NCI-H128 (cell line): ENCODE measurements around the gene OR4F15.
"Not testable (repeated sequence)": the region's sequence is repeated elsewhere in the genome, so short reads cannot be mapped to it uniquely, and the experiment has no call there.

Source experiments
- DNase-seq: peaks from one replicate; lab custom pipeline; 2025; ENCODE audit not compliant: unreplicated experiment; lab: John Stamatoyannopoulos, UW

The OR4F15 gene, protein sequence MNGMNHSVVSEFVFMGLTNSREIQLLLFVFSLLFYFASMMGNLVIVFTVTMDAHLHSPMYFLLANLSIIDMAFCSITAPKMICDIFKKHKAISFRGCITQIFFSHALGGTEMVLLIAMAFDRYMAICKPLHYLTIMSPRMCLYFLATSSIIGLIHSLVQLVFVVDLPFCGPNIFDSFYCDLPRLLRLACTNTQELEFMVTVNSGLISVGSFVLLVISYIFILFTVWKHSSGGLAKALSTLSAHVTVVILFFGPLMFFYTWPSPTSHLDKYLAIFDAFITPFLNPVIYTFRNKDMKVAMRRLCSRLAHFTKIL

DNA sequence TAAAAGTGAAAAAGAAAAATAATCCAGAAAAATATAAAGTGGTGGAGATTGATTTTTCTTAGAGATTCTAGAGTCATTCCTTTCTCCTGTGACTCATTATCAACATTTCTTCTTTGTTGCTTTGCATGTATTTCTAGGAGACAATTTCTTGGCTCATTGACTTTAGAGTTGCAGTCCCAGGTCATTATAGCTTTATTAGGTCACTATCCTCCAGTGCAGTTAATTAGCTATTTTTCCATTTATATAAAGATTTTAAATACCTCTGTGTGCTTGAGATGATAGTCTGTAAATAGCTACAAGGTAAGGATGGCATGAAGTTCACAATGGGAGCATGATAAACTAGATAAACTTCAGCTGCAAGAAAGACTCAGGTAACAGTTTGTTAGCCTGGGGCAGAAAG lies at the start of gene OR4F15:
Gene OR4F15, plus strand, starts transcription at position 301 of the 400 bp plus-strand sequence. CDS start 5,985 bp downstream, outside the sequence.
- no peak for DNase-seq

DNA sequence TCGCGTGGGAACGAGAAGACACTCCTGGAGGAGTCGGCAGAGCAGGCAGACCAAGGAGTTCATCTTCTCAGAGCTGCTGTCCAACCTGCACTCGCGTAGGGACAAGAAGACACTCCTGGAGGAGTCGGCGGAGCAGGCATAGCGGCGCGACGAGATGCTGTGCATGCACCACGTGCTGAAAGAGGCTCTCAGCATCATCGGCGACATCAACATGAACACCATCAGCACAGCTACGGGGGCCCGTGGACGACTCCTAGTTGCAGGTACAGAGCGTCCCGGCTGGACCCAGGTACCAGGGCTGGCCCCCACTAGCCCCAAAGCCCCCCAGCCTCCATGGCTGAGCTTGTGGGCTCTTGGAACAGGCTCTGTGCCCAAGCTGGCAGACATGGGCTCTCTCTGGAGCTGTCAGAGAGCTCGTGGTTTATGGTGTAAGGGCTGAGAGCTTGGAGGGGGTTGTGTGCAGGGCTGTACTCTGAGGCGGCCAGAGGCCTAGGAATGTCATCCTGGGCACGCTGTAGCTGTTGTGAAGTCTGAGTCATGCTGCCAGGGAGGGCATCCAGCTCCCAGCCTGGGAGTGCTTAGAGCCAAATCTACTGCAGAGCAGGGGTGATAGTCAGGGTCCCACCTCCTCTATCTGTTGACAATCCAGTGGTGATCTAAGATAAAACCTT lies 47.2 kb upstream of the OR4F15 start:
- not testable (repeated sequence) for DNase-seq

DNA sequence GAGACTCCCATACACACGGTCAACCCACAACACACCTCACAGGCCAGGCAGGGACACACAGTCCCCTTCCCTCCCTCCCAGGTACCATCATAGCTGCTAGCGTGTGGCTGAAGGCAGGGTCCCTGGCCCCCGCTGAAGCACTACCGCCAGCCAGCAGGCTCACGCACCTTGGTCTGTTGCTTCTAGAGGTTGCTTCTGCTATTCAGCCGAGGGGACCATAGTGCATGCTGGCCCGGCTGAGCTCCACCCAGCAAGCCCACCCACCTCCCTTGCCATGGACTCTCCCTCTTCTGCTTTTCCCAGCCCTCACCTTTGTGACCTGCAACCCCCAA lies 46.7 kb upstream of the OR4F15 start:
- DNase-seq: not testable (repeated sequence)

DNA sequence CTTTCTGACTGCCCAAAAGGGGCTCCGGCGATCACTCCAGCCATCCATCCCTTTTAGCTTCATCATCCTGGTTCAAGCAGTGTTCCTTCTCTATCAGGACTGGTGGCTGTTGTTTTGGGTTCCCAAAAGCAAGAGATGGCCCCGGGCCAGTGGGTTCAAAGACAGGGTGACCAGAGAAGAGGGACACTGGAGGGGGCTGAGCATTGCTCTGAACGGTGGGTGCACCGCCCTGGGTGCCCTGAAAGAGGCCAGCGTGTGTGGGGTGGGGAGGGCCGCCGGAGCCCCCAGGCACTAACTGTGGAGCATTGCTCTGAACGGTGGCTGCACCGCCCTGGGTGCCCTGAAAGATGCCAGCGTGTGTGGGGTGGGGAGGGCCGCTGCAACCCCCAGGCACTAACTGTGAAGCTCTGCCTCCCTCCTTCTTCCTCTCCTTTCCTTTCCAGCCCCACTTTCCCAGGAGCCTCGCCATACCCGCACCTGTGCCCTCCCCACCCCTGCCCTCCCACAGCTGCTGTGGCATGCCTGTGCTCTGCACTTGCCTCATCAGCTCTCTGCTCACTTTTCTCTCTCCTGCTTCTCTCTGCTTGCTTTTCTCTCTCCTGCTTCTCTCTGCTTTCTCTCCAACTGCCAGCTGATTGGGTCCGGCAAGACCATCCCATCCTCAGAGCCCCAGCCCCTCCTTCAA lies 46.1 kb upstream of the OR4F15 start:
- no peak for DNase-seq

DNA sequence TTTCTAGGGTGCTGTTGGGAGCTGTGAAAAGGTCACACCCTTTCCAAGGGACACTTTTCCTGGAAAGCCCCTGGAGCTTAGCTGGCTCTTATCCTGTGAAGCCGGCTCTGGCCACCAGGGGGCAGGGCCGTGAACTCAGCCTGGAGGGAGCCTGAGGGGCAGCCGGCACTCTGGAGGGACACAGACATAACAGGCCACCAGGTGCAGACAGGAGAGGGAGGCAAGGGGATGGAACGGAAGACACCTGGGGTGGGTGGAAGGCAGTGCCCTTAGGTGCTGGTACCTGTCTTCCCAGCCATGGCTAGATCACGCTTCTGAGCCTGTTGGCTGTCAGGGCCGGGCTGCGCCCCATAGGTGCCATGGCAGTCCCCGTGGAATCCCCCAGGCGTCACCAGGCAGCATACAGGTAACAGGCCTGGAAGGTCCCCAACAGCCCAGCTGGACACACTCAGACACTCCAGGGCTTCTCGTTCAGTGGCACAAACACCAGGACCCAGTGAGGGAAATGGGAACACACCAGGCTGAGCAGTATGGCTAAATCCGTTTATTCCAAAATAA lies 44.8 kb upstream of the OR4F15 start:
- not testable (repeated sequence) for DNase-seq

DNA sequence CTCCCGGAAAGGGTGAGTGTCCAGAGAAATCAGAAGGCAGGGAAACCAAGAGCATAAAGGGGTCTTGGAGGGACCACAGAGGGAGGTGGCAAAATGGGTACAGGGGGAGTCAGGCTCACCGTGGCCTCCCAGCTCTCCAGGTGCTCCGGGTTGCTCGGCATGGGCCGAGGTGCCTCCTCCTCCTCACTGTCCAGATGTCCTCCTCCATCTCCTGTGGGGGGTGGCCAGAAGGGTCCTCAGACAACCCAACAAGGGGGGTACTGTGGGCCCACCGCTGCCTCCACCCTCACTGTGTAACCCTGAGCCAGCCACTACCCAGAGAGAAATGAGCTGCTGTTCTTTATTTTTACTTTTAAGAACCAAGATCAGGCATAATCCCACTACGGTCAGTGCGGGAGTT lies 39.1 kb upstream of the OR4F15 start:
- DNase-seq: no peak

DNA sequence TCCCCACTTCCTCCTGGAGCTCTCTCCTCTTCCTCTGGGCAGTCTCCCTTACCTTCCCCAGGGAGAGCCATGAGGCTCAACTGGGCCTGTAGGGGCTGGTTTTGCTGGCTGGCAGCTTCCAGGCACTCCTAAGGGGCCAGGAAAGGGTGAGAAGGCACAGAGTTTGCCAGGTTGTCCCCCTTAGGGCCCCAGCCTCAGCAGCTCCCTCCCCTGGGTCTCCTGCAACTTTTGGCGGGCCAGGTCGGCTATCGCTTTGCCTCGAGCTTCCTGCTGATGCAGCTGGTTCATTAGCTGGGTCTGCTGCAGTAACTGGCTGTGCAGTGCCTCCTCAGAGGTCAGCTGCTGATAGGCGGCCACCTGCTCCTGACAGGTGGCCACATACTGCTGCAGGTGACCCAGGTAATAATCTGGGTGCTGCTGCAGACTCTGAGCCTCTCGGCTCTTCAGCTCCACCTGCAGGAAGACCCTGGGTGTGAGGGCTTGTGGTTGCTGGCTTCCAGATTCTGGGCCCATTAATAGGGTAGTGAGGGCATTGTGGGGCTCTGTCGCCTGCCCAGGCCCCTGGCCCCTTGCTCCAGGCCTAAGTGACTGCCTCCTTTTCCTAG lies 38.4 kb upstream of the OR4F15 start:
- no peak for DNase-seq

DNA sequence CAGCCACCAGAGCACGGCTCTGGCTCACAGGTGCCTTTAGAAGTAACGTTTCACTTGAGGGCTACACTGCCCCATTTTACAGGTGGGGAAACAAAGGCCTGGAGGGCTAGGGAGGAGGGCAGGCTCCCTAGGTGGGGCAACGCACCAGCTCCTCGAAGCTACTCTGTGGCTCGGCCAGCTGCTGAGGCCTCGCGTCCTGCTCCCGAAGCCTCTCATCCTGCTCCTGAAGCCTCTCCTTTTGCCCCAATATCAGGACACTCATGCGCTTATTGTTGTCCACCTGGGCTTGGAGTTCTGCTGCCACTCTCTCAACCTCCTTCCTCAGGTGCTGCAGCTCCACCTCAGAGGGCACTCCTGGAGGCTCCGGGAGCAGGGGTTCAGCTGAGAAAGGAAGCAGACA lies 36.9 kb upstream of the OR4F15 start:
- DNase-seq: no peak

DNA sequence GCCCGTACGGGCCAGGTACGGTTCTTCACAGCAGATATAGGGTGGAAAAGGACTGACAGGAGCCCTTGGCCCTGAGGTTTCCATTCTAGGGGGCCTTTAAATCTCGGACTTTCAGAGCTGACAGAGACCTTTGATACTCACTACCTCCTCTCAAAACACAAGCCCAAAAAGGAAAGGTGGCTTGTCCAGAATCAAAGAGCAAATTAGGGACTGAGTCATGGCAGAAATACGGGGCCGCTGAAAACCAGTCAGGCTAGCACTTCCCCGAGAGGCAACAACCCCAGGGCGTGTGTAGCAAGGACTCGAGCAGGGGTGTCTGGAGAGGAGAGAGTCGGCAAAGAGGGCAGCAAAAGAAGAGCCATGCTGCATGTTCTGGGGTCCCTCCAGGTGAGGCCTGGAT lies 33.4 kb upstream of the OR4F15 start:
- not testable (repeated sequence) for DNase-seq

DNA sequence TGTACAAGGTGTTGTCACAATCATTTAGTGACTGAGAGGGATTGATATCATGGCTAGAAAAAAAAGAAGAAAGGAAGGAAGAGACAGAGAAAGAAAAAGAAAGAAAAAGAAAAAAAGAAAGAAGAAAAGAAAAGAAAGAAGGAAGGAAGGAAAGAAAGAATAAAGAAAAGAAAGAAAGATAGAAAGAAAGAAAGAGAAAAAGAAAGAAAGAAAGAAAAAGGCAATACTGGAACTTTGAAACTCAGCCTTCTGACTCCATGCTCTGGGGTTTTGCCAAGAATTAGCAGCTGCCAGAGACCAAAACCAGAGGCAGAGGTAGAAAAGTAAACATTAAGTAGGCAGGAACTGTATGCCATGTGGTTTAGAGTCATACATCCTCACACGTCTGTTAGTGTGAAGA lies 31.8 kb upstream of the OR4F15 start:
- DNase-seq: not testable (repeated sequence)

DNA sequence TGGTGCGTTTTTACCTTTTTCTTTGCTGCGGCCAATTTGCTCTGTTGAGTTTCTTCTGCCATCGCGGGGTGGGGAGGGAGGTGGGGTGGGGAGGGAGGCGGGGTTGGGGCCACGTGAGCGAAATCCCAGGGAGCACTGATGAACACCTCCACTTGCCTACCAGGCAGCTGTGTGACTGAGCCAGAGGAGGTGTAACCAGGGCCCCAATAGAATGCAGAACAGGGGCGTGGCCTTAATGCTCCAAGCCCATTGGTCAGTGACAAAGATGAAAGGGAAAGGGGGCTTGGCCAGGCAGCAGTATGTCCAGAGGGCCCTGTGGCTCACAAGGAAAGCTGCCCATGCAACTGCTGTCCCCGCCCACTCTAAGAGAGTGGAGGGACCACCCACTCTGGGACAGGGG lies 30.1 kb upstream of the OR4F15 start:
- DNase-seq: no peak

DNA sequence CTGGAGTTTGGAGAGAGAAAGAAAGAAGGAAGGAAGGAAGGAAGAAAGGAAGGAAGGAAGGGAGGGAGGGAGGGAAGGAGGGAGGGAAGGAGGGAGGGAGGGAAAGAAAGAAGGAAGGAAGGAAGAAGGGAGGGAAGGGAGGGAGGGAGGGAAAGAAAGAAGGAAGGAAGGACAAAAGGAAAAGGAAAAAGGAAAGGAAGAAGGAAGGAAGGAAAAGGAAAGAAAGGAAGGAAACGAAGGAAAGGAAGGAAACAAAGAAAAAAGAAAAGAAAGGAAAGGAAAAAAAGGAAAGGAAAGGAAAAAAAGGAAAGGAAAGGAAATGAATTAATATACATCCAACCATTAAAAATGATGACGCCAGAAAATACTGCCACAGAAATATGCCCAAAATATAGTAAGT lies 27.4 kb upstream of the OR4F15 start:
- no peak for DNase-seq

DNA sequence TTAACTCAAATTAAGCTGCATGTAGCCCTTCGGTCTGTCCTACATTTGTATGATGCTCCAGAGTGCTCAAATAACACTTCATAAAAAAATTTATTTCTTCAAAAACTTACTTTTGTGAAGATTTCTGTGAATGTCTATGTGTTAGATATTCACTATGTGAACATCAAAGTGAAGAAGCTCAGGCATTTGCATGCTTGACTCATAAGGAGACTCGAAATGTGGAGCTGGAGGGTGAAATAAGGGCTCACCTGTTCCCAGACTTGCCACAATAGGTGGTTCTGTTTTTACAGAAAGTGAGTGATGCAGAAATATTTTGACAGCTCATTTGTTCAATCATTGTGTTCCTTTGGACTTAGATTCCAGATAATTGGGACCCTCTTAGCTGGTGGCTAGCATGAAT lies 25.6 kb upstream of the OR4F15 start:
- not testable (repeated sequence) for DNase-seq

DNA sequence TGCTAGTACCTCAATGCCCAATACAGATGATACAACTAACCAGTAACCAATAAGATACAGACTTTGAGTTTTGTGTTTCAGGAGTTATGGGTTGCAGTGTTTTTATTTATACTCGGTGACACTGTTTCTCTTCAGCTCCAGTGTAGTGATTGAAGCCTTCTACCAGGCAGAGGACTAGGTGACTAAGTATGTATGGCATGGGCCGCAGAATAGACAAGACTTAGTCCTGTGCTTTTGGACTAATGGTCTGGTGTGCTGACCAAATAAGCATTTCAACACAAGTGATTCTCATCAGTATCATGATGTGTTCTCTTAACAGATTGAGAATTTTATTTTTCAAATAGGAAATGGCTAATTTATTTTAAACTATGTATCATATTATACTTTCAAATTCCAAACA lies 24.0 kb upstream of the OR4F15 start:
- not testable (repeated sequence) for DNase-seq

DNA sequence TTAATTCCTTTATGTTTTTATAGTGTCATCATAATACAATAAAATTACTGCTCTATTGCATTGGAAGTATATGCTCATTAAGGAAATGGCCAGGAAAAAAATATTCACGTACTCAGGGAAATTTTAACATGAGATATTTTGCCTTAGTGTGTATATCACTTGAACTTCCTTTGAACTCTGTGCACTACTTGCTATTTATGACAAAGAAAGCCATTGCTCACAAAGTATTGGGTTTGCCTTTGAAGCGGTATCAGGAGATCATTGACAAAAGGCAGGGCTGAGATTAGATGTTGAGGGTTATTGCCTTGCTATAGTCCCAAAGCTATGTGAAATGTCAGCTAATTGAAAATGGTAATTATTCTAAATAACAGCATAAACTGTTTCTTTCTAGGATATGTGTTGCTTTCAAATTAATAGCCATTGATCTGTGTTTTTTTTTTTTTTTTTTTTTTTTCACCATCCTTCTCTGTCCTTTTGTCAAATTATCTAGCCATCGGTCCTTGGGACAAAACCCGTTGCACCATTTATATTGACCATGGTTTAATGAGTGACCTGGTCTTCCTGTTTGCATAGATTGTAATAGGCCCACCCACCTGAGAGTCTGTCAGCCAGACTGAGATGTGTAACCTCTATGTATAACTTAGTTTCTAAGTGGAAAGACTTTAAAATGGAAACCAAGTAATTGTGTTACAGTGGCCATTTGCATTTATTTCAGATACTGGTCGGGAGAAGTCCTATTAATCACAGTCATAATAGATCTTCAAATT lies 23.3 kb upstream of the OR4F15 start:
- not testable (repeated sequence) for DNase-seq

DNA sequence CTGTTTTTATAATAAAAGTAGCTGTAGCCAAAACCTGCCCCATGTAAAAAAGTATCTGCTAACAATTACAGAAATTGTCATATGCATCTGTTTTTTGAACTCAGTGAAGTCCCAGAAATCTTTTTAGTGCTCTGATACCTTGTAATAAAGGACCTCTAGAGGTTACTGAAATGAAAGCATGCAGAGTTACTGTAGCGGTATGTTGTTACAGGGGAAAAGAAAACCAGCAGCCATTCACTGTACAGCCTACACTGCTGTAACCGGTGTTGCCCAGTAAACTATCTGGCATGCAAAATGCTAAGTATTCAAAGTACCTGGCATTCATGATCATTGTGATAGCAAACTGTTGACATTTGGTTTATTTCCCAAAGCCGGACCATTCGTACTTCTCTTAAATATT lies 21.3 kb upstream of the OR4F15 start:
- not testable (repeated sequence) for DNase-seq

DNA sequence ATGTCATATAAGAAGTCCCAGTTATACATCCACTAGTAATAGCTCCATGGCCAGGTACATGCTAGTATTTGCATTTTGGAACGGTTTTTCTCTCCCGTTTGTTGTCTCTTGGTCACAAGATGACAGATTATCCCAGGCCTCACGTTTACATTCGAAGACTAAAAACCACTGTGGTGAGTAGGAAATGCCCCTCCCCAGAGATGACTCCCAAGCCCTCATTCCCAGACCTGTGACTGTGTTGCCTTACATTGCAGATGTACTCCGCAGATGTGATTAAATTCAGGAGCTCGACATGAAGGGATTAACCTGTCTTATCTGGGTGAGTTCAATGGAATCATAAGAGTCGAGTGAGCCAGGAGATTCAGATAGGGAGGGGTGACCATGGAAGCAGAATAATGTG lies 18.0 kb upstream of the OR4F15 start:
- not testable (repeated sequence) for DNase-seq

DNA sequence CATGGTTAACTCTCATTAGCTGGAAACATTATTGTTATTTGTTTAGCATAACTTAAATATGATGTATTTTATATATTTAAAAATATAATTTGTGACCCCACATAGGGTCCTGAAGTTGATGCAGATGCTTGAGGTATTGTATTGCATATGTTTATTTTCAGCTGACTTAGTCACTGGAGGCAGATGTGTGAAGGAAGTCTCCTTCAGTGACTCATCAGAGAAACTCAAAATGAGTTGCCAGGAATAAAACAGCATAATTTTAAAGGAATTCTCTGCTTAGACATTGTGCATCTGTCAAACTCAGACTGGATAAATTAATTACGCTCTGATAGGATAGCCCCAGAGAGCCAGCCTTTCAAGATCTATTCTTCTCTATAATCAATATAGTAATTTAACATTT lies 16.5 kb upstream of the OR4F15 start:
- DNase-seq: no peak

DNA sequence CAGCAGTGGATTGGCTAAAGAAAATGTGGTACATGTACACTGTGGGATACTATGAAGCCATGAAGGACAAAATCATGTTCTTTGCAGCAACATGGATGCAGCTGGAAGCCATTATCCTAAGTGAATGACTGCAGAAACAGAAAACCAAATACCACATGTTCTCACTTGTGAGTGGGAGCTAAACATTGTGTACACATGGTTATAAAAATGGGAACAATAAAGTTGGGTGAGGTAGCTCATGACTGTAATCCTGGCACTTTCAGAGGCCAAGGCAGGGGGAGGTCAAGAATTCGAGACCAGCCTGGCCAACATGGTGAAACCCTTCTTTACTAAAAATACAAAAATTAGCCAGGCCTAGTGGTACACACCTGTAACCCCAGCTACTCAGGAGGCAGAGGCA lies 12.3 kb upstream of the OR4F15 start:
- no peak for DNase-seq

DNA sequence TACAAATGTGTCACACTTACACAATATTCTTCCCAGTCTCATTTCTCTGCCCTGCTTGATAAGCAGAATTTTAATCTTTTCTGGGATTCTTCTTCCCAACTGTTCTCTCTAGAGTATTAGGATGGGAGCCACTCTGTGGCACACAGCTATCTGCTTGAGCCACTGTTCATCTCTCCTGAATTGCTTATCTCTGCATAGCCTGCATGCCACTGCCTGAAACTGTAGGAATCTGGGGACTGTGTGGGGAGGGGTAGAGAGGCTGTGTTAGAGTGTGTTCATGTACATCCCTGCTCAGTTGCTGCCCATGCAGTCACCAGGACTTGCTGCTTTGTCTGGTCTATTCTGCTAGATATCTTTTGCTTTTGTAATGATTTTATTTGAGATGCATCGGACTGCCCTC lies 11.0 kb upstream of the OR4F15 start:
- no peak for DNase-seq

DNA sequence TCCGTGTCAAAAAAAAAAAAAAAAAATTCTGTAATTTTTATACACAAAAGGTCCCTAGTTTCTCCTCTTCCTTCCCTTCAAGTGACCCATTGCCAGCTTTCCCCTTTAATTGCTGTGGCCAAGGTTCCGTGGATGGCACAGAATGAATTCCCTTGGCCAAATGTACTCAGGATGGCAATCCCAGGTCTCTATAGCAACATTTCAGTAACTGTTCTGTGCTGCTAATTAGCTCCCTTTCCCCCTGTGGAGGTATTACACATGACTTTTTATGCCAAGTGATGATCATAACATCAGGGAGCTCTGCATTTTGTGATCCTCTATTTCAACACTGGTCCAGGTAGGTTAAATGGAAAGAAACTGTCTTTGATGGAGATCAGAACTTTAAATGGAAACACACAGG lies 8.8 kb upstream of the OR4F15 start, which contains the start of gene OR4F6:
Gene OR4F6, plus strand, starts transcription at position 301 of the 400 bp plus-strand sequence. CDS start 2,211 bp downstream, outside the sequence.
- no peak for DNase-seq
